Neural crest cell (in vitro differentiated cells): ENCODE measurements around the gene KLHL1. TPM values are rescaled to one million over a fixed set of nuclear protein-coding genes. Genes with fewer than 3 reads are reported as not detected.
A peak's percentile ranks its signal among the peaks of the same experiment; 100 is the strongest.

Source experiments
- DNase-seq: peaks from one replicate; pipeline ENCODE4 v3.0.0; 2021; ENCODE audit warnings: low read depth, mixed read lengths, low spot score
- H3K27ac Mint-ChIP-seq: one replicate; pipeline ENCODE4 v1.8.0; 2021; ENCODE audit warnings: mild to moderate bottlenecking, mixed read lengths; ENCODE audit not compliant: unreplicated experiment
- H3K27me3 Mint-ChIP-seq: 2 replicates; pipeline ENCODE4 v1.8.0; 2021; ENCODE audit warnings: low read depth, mild to moderate bottlenecking, mixed read lengths
- H3K36me3 Mint-ChIP-seq: 2 replicates; pipeline ENCODE4 v1.8.0; 2021; ENCODE audit warnings: low read depth, mild to moderate bottlenecking, mixed read lengths
- H3K4me1 Mint-ChIP-seq: 2 replicates; pipeline ENCODE4 v1.8.0; 2021; ENCODE audit warnings: mixed read lengths
- H3K4me3 Mint-ChIP-seq: one replicate; pipeline ENCODE4 v1.8.0; 2021; ENCODE audit warnings: mild to moderate bottlenecking, mixed read lengths
- H3K9me3 Mint-ChIP-seq: 2 replicates; pipeline ENCODE4 v1.8.0; 2021; ENCODE audit warnings: mixed read lengths
- CTCF ChIP-seq: fragments of 200-600 bp; sonication (generic); conservative IDR thresholded peaks from 2 replicates; pipeline ENCODE4 v1.5.0; 2021; ENCODE audit warnings: antibody characterized with exemption, mild to moderate bottlenecking
- total RNA-seq: library from RNA; stranded (reverse); gene quantifications from 2 replicates; pipeline ENCODE4 v1.2.1, GENCODE V29; 2021

KLHL1 gene
- total RNA-seq, 1 donor from 2014 or later, result 0.23 TPM

GRCh38 chr13:69872321-69873047 is 235.8 kb downstream of the KLHL1 start:
- no peak overlapping the region for H3K4me3 Mint-ChIP-seq
- H3K9me3 Mint-ChIP-seq, result no peaks in the 10 kb centered on the region
- no peak for DNase-seq
- H3K27ac Mint-ChIP-seq, result no peak overlapping the region
- no peaks in the 10 kb centered on the region for H3K27me3 Mint-ChIP-seq
- no peaks in the 10 kb centered on the region for H3K36me3 Mint-ChIP-seq
- no peak for TF ChIP-seq CTCF
- no peaks in the 10 kb centered on the region for H3K4me1 Mint-ChIP-seq

- Mint-ChIP-seq H3K27ac (no peak overlapping the region), H3K9me3 (no peaks in the 10 kb centered on the region), H3K27me3 (no peaks in the 10 kb centered on the region), H3K4me1 (no peaks in the 10 kb centered on the region), H3K36me3 (no peaks in the 10 kb centered on the region), H3K4me3 (no peak overlapping the region)
- no peak for TF ChIP-seq CTCF
- no peak for DNase-seq
Observed at GRCh38 chr13:69866555-69866954, 241.7 kb downstream of the KLHL1 start.

- no peak for DNase-seq
- H3K4me1 Mint-ChIP-seq, result no peaks in the 10 kb centered on the region
- H3K36me3 Mint-ChIP-seq, result no peaks in the 10 kb centered on the region
- peak; percentile 89 for TF ChIP-seq CTCF
- no peaks in the 10 kb centered on the region for H3K27me3 Mint-ChIP-seq
- H3K27ac Mint-ChIP-seq, result no peak overlapping the region
- no peaks in the 10 kb centered on the region for H3K9me3 Mint-ChIP-seq
- H3K4me3 Mint-ChIP-seq, result no peak overlapping the region
Observed at GRCh38 chr13:69857183-69857821, 250.9 kb downstream of the KLHL1 start.

GRCh38 chr13:69856331-69856730 is 251.9 kb downstream of the KLHL1 start:
- no peak for DNase-seq
- H3K4me3 Mint-ChIP-seq, result no peak overlapping the region
- no peaks in the 10 kb centered on the region for H3K4me1 Mint-ChIP-seq
- H3K36me3 Mint-ChIP-seq, result no peaks in the 10 kb centered on the region
- no peak overlapping the region for H3K27ac Mint-ChIP-seq
- H3K27me3 Mint-ChIP-seq, result no peaks in the 10 kb centered on the region
- no peak for TF ChIP-seq CTCF
- no peaks in the 10 kb centered on the region for H3K9me3 Mint-ChIP-seq

- Mint-ChIP-seq H3K27me3 (no peaks in the 10 kb centered on the region), H3K36me3 (peaks cover 3% of the 10 kb centered on the region), H3K9me3 (peaks cover 13% of the 10 kb centered on the region), H3K27ac (no peak overlapping the region), H3K4me3 (no peak overlapping the region), H3K4me1 (no peaks in the 10 kb centered on the region)
- no peak for TF ChIP-seq CTCF
- DNase-seq, result no peak
Observed at GRCh38 chr13:69828527-69828926, 279.7 kb downstream of the KLHL1 start.
